ENCODE measurements around the gene TRABD2A. TPM values are rescaled to one million over a fixed set of nuclear protein-coding genes. Genes with fewer than 3 reads are reported as not detected.

Gene TRABD2A
- total RNA-seq, 6 donors from 2014 or later: 2.0 to 22.0 (median 6.2) TPM

GRCh38 chr2:84904151-84904550, 23.3 kb upstream of the TRABD2A start:
- DNase-seq: no peak
- WGBS, 2 donors: 78% methylated on average over 9 of the region's 9 CpGs
- Histone ChIP-seq H3K27ac (peak overlapping the region; percentile 93 to 98 (median 96)), H3K4me3 (peak overlapping the region in 1 of 4 donors; percentile 81), H3K36me3 (peaks cover 0 to 4% (median 0%) of the 10 kb centered on the region in 4 donors), H3K9me3 (no peaks in the 10 kb centered on the region), H3K4me1 (peaks cover 12 to 32% (median 26%) of the 10 kb centered on the region in 4 donors), H3K27me3 (no peaks in the 10 kb centered on the region)
- ATAC-seq (ENCODE audit: low FRiP score in 2 of 2): no peak
- TF ChIP-seq POLR2AphosphoS5 (IDR thresholded peaks at IDR 0.05): no peak
- TF ChIP-seq EP300 (IDR thresholded peaks at IDR 0.05): no peak
- TF ChIP-seq POLR2A (IDR thresholded peaks at IDR 0.05): no peak
- TF ChIP-seq CTCF (IDR thresholded peaks at IDR 0.05): no peak

GRCh38 chr2:84902526-84902925, 21.6 kb upstream of the TRABD2A start:
- Histone ChIP-seq H3K27me3 (no peaks in the 10 kb centered on the region), H3K36me3 (peaks cover 0 to 4% (median 0%) of the 10 kb centered on the region in 4 donors), H3K9me3 (no peaks in the 10 kb centered on the region), H3K4me3 (no peak overlapping the region), H3K27ac (no peak overlapping the region), H3K4me1 (peaks cover 27 to 36% (median 30%) of the 10 kb centered on the region in 4 donors)
- no peak for ATAC-seq (ENCODE audit: low FRiP score in 2 of 2)
- DNase-seq: no peak
- TF ChIP-seq POLR2AphosphoS5 (IDR thresholded peaks at IDR 0.05) (no peak), EP300 (IDR thresholded peaks at IDR 0.05) (no peak), CTCF (IDR thresholded peaks at IDR 0.05) (no peak)
- WGBS, 2 donors: 97 to 99% methylated on average over 4 of the region's 4 CpGs

- H3K9me3 ChIP-seq: no peaks in the 10 kb centered on the region
- H3K4me3 ChIP-seq: no peak overlapping the region
- peaks cover 25 to 30% (median 26%) of the 10 kb centered on the region in 4 donors for H3K4me1 ChIP-seq
- 69 to 70% methylated on average over 2 of the region's 2 CpGs for WGBS, 2 donors
- no peak overlapping the region for H3K27ac ChIP-seq
- ATAC-seq (ENCODE audit: low FRiP score in 2 of 2) (no peak), DNase-seq (no peak)
- H3K27me3 ChIP-seq: no peaks in the 10 kb centered on the region
- peaks cover 0 to 4% (median 0%) of the 10 kb centered on the region in 4 donors for H3K36me3 ChIP-seq
- TF ChIP-seq POLR2A (IDR thresholded peaks at IDR 0.05) (no peak), CTCF (IDR thresholded peaks at IDR 0.05) (no peak), POLR2AphosphoS5 (IDR thresholded peaks at IDR 0.05) (no peak), EP300 (IDR thresholded peaks at IDR 0.05) (no peak)
Measured at GRCh38 chr2:84901593-84902120, 20.8 kb upstream of the TRABD2A start.

GRCh38 chr2:84900971-84901370, 20.1 kb upstream of the TRABD2A start:
- H3K4me3 ChIP-seq: no peak overlapping the region
- 82 to 90% methylated on average over 1 of the region's 1 CpG for WGBS, 2 donors
- no peak for DNase-seq
- TF ChIP-seq POLR2A (IDR thresholded peaks at IDR 0.05) (no peak), POLR2AphosphoS5 (IDR thresholded peaks at IDR 0.05) (no peak), EP300 (IDR thresholded peaks at IDR 0.05) (no peak), CTCF (IDR thresholded peaks at IDR 0.05) (no peak)
- peaks cover 25 to 30% (median 26%) of the 10 kb centered on the region in 4 donors for H3K4me1 ChIP-seq
- no peak for ATAC-seq (ENCODE audit: low FRiP score in 2 of 2)
- H3K27ac ChIP-seq: no peak overlapping the region
- H3K36me3 ChIP-seq: peaks cover 0 to under 1% (median 0%) of the 10 kb centered on the region in 4 donors
- no peaks in the 10 kb centered on the region for H3K9me3 ChIP-seq
- H3K27me3 ChIP-seq: no peaks in the 10 kb centered on the region
